AG04450 (cell line): Measurements from ENCODE around the gene GREM2. TPM values are rescaled to one million over a fixed set of nuclear protein-coding genes. Genes with fewer than 3 reads are reported as not detected.

Experiments used
- CTCF ChIA-PET: fragments of 300-600, 350-600 bp; formaldehyde crosslinking; extraction: SDS; loops from one replicate; lab custom pipeline; 2022; ENCODE audit warnings: antibody characterized with exemption, inconsistent platforms; lab: Charles Lee
- POLR2A ChIA-PET: fragments of 350-600 bp; formaldehyde crosslinking; extraction: SDS; loops from one replicate; lab custom pipeline; 2021; ENCODE audit warnings: antibody characterized with exemption, inconsistent platforms; lab: Yijun Ruan, JAX
- DNase-seq: peaks from one replicate; pipeline ENCODE4 v3.0.0-alpha.2; 2011; ENCODE audit warnings: low read depth, low spot score
- H3K27ac ChIP-seq: one replicate; pipeline ENCODE4 v1.5.1; 2012; ENCODE audit warnings: low read depth, low read length, control low read depth
- H3K27me3 ChIP-seq: one replicate; pipeline ENCODE4 v1.6.0; 2012; ENCODE audit warnings: low read length; ENCODE audit not compliant: control insufficient read depth, insufficient read depth
- H3K4me3 ChIP-seq: 2 replicates; pipeline ENCODE4 v1.5.1; 2011; ENCODE audit warnings: mild to moderate bottlenecking, low read depth, low read length, control low read depth
- H3K9me3 ChIP-seq: 2 replicates; pipeline ENCODE4 v1.5.1; 2012; ENCODE audit warnings: low read length; ENCODE audit not compliant: control insufficient read depth, insufficient read depth
- polyA plus RNA-seq: library from polyadenylated mRNA; depleted of rRNA; stranded (reverse); fragments of >200 nt; gene quantifications from 2 replicates; pipeline ENCODE4 v1.2.3, GENCODE V29; 2011
- TF ChIP-seq, protein P1 (sequence below): IDR thresholded peaks from 2 replicates; pipeline ENCODE4 v1.5.1; 2011; ENCODE audit warnings: low read depth, low read length, control low read depth, inconsistent platforms

GREM2 gene
- polyA plus RNA-seq, 1 experiment: 2.3 TPM

GRCh38 chr1:240527086-240527485, 84.9 kb downstream of the GREM2 start:
- ChIA-PET CTCF (no interaction called here), POLR2A (no interaction called here)
- Histone ChIP-seq H3K9me3 (no peaks in the 10 kb centered on the region), H3K4me3 (no peak overlapping the region), H3K27me3 (no peaks in the 10 kb centered on the region), H3K27ac (no peak overlapping the region)
- TF ChIP-seq, protein P1, sequence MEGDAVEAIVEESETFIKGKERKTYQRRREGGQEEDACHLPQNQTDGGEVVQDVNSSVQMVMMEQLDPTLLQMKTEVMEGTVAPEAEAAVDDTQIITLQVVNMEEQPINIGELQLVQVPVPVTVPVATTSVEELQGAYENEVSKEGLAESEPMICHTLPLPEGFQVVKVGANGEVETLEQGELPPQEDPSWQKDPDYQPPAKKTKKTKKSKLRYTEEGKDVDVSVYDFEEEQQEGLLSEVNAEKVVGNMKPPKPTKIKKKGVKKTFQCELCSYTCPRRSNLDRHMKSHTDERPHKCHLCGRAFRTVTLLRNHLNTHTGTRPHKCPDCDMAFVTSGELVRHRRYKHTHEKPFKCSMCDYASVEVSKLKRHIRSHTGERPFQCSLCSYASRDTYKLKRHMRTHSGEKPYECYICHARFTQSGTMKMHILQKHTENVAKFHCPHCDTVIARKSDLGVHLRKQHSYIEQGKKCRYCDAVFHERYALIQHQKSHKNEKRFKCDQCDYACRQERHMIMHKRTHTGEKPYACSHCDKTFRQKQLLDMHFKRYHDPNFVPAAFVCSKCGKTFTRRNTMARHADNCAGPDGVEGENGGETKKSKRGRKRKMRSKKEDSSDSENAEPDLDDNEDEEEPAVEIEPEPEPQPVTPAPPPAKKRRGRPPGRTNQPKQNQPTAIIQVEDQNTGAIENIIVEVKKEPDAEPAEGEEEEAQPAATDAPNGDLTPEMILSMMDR: no peak
- DNase-seq: no peak

GRCh38 chr1:240526312-240526711, 85.6 kb downstream of the GREM2 start:
- TF ChIP-seq, protein P1: no peak
- Histone ChIP-seq H3K9me3 (no peaks in the 10 kb centered on the region), H3K4me3 (no peak overlapping the region), H3K27ac (no peak overlapping the region), H3K27me3 (no peaks in the 10 kb centered on the region)
- CTCF ChIA-PET: no interaction called here
- POLR2A ChIA-PET: no interaction called here
- peak; percentile 11 for DNase-seq

GRCh38 chr1:240524356-240525069, 87.4 kb downstream of the GREM2 start:
- CTCF ChIA-PET: no interaction called here

GRCh38 chr1:240522122-240522822, 89.7 kb downstream of the GREM2 start:
- no peak overlapping the region for H3K4me3 ChIP-seq
- ChIA-PET POLR2A (no interaction called here), CTCF (interaction anchor here (0.6 kb wide), 1 partner anchor 195 kb away, joined by 3 read pairs; no protein-coding TSS in a partner anchor)
- TF ChIP-seq, protein P1: no peak
- no peak for DNase-seq
- H3K27ac ChIP-seq: no peak overlapping the region
- no peaks in the 10 kb centered on the region for H3K9me3 ChIP-seq
- H3K27me3 ChIP-seq: no peaks in the 10 kb centered on the region

More at GRCh38 chr1:240524356-240525069, 87.4 kb downstream of the GREM2 start:
- no peak overlapping the region for H3K4me3 ChIP-seq
- DNase-seq: no peak
- no peaks in the 10 kb centered on the region for H3K9me3 ChIP-seq
- no peak overlapping the region for H3K27ac ChIP-seq
- POLR2A ChIA-PET: no interaction called here
- TF ChIP-seq, protein P1: no peak
- no peaks in the 10 kb centered on the region for H3K27me3 ChIP-seq

DNA sequence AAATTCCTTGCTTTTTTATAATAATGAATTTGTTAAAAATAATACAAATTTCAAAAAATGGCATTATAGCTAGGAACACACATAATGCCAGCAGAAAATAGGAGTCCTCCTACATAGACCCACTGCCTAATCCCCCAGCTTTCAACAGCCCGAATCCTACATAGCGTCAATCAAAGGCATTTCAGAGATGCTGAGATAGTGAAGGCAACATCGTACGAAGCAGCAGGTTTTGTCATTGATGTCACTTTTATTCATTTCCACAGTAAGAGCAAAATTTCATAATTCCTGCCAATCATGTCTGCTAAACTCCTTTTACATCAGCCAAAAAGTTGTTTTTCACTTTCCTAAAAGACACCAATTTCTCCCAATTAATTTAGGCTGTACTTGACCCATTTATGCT, 94.1 kb downstream of the GREM2 start:
- TF ChIP-seq, protein P1: no peak
- Histone ChIP-seq H3K9me3 (no peaks in the 10 kb centered on the region), H3K27me3 (no peaks in the 10 kb centered on the region), H3K27ac (no peak overlapping the region), H3K4me3 (no peak overlapping the region)
- ChIA-PET CTCF (interaction anchor here (0.7 kb wide), 1 partner anchor 174 kb away, joined by 3 read pairs; no protein-coding TSS in a partner anchor), POLR2A (no interaction called here)
- DNase-seq: no peak
